GM21528 (cell line): ENCODE results near the gene DPYSL4.

ENCODE experiments used
- ATAC-seq: cut with Tn5 transposase; IDR thresholded peaks from one replicate; pipeline ENCODE4 v1.9.1; 2021; ENCODE audit warnings: mild to moderate bottlenecking, moderate library complexity; ENCODE audit not compliant: unreplicated experiment, low FRiP score

Gene DPYSL4

DNA sequence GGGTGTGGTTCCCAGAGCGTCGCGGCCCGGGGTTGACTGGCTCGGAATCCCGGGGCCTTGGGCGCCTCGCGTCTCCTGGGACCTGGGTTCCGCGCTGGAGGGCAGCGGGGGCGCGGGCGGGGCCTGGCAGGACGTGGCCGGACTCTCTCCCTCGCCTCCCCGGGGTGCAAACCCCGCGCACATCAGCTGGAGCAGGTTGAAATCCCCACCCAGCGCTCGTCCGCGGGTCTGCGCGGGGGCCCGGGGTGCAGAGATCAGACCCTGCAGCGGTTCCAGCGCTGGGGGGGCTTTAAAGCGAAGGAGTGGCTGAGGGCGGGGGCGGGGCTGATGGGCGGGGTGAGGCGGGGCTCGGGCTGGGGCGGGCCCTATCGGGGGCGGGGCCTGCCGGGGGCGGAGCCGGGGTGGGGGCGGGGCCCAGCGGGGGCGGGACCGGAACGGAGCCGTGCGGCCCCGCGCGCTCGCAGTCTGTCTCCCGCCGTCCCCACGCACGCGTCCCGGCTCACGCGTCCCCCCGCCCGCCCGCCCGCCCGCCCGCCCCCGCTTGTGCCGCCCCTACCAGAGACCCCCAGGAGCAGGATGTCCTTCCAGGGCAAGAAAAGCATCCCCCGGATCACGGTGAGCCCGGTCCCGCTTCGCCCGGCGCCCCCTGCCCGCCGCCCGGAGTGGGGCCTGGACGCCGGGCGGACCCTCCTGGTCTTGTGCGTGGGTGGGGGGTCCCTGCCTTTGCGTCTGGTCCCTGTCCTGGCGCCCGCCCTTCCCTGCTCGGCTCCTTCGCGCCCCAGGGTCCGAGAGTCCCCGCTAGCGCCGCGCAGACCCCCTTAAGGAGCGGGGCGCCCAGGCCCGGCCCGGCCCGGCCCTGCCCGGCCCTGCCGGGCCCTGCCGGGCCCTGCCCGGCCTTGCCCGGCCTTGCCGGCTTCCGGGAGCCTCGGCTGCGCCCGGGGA lies at the start of gene DPYSL4:
TSS of gene DPYSL4 (plus strand) at position 461 of the 942 bp plus-strand sequence. CDS start at position 577, 116 bp downstream.
- ATAC-seq = no peak

DNA sequence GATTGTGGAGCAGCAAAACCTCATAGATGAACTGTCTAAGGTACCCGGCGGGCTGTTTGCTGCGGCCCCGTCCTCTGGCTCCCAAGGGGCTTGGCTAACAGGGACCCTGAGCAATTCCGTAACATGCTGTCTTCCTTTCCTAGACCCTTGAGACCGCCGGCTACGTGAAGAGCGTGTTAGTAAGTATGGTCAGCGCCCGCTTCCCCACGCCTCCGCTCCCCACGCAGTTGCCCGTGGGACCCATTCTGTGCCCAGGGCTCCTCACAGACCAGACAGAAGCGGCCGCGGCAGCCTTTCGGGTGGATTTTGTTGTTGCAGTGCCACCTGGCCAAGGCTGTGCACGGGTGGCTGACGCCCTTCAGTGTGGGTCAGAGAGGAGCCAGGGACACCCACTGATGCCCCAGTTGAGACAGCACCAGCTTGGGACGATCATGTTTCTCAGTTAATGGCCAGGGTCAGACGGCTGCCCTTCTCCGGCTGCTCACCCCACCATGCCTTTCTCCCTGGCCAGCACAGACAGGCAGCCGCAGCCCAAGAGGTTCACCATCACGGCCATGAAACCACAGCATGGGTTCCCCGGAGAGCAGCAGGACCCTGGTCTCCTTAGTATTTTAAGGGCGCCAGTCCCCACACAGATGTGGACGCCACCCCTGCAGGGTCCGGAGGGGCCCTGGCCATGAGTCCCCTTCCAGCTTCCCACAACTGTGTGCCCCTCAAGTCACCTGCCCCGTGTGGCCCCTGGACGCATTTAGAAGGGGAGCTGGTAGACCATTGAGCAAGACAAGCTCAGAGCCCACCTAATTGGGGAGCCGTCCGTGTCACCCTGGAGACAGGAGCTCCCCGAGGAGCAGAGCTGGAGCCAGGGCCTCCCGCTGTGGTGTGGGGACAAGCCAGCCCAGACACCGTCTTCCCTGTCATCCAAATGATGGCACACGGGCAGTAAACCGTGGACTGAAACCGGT lies 49.4 kb upstream of the DPYSL4 start:
- ATAC-seq = no peak

DNA sequence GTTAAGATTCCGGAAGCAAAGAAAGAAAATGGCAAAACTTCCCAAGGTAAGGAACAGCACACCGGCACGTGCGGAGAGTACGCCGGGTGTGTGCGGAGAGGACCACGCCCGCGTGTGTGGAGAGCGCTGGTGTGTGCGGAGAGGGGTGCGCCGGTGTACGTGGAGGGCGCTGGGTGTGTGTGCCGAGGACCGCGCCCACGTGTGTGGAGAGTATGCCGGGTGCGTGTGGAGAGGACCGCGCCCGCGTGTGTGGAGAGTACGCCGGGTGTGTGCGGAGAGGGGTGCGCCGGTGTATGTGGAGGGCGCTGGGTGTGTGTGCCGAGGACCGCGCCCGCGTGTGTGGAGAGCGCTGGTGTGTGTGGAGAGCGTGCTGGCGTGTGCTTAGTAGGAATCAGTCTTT lies 48.6 kb upstream of the DPYSL4 start:
- no peak for ATAC-seq

DNA sequence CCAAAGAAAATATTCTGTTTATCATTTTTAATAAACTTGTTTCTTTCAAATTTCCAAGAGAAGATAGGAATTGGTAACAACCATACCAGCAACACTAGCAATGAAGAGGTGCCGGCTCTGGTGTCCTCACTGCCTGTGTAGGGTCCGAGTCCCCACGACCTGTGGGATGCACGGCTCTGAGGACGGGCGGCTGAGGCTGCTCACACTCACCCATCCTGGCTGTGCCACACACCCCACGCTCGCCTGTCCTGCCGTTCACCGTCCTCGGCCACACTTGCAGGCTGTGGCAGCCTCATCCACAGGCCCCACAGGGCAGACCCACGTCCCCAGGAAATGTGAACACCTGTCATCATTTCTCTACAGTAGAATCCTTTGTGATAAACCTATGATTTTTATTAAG lies 48.2 kb upstream of the DPYSL4 start:
- no peak for ATAC-seq

DNA sequence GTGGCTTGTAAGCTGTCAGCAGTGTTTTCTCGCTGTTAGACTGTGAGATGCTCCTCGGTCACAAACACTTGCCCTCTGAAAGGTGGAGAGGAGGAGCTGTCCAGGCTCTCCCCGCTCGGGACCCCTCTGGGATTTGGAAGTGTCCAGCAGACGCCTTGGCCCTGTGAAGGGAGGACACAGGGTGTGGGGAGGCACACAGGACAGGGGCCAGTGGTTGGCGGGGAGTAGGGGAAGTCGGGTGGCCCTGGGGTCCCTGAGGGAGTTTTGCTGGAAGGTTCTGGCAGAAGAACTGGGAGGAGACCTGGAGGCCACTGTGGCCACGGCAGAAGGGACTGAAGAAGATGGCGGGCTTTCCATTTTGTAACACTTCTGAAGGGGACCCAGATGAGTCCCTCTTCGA lies 47.2 kb upstream of the DPYSL4 start:
- ATAC-seq = no peak

DNA sequence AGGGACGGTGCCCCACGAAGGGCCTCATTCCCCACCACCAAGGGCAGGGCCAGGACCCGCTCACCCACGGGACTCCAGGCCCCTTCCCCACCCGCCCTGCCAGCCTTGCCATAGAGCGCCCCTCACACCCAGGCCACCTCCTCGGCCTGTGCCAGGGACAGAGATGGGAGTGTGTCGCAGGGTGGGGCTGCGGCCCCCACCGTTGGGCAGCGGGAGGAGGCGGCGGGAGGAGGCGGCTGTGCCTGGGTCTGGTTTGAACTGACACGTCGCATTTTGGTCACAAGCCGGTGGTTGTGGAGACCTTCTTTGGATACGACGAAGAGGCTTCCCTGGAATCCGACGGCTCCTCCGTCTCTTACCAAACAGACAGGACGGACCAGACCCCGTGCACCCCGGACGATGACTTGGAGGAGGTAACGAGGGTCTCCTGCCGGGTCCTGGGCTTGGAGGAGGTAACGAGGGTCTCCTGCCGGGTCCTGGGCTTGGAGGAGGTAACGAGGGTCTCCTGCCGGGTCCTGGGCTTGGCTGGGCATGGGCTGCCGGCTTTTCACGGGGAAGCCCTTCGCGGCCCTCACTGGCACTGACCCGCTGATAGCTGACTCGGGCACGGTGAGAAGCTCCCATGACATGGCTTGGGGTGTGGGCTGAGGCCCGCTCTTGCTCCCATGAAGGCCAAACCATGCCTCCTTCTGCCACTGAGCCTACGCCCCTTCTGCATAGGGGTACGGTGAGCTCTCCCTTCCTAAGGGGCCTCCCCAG lies 46.4 kb upstream of the DPYSL4 start:
- no peak for ATAC-seq

DNA sequence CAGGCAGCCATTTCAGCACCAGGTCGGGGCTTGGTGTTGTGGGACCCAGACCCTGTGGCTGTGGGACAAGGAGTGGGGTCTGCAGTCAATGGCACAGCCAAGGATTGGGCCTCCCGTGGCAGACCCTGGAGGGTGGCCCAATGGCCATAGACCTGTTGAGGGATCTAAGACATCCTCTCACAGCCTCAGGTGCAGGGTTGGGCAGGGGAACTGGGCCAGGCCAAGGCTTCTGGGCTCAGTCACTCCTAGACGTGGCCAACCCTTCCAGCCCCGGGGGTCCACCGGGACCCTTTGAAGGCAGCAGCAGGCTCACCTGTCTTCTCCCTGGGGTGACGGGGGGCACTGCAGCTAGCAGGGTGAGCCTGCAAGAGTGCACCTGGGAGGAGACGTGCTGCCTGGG lies 45.7 kb upstream of the DPYSL4 start:
- no peak for ATAC-seq

DNA sequence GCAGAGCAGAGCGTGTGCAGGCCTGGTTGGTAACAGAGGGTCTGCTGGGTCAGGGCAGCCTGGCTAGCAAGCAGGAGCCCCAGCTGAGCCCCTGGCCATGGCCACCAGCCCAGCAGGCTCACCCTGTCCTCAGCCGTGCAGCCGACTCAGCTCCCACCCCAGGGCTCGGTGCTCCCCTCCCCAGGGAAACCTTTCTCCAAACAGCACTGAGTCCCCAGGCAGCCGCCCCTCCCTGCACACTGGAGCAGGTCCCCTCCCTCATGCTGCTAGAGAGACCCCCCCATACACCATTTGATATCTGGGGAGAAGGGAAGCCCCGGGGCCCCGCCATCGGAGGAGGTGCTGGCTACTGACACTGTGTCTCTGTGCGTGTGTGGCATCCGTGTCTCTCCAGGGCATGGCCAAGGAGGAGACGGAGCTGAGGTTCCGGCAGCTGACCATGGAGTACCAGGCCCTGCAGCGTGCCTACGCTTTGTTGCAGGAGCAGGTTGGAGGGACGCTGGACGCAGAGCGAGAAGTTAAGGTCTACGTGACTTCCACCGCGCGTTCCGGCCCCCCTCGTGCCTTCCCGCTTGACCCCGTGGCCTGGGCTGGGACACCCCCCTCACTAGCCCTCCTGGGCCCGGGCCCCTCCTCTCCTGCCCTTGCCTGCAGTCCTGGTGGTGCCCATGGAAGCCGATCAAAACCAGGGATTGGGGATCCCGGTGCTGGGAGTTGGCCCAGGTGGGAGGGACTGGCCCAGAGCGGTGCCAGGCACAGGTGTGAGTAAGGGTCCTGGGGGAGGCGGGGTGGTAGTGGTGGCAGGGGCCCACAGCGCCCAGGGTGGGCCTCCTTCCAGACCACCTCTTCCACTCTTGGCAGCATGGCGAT lies 45.0 kb upstream of the DPYSL4 start:
- ATAC-seq = no peak

DNA sequence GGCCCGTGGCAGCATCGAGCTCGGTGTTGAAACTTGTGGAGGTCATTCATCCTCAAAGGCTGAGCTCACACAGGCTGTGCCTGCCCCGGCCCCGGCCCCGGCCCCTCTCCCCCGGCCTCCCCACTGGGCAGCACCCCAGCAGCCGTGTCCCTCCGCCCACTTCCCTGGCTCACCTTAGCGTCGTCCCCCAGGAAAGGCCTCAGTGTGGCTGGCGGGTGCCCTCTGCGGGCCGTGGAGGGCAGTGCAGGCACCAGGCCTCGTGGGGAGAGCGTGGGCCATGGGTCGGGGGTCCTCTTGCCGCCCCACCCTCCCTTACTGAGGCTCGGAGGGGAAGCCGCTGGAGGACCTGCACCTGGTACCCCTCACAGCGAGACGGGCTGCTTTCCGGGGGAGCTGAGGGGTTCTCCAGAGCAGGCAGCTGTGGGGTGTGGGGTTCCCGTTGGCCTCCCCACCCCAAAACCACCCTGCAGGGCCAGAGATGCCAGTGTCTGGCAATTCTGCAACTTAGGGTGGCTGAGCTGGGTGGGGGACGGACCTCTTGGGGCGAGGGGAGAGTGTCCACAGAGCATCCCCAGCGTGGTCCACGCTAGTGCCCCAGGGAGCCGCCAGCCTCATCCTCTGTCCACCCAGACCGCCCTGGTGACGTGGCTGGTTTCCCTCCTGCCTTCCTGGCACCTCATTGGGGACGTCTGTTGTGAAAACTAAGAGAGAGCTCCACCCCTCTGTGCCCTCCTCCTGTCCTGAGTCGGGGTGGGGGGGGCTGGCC lies 44.2 kb upstream of the DPYSL4 start:
- peak; percentile 62 for ATAC-seq

DNA sequence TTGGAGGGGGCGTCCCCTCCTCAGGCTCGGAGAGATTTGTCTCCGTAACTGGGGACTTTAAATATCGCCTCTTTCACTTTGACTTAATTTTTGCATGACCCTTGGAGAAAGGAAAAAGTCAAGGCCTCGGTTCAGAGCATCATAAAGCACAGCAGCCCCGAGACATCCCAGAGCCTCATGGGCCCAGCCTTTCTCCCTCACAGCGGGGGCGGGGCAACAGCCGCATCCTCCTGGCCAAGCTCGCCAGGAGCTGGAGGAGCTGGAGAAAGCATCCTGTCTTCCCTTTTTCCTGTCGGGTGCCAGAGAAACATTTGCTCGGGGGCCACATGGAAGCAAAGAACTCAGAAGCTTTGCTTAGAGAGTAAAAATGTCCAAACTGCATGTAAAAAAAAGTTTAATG lies 43.6 kb upstream of the DPYSL4 start:
- no peak for ATAC-seq

DNA sequence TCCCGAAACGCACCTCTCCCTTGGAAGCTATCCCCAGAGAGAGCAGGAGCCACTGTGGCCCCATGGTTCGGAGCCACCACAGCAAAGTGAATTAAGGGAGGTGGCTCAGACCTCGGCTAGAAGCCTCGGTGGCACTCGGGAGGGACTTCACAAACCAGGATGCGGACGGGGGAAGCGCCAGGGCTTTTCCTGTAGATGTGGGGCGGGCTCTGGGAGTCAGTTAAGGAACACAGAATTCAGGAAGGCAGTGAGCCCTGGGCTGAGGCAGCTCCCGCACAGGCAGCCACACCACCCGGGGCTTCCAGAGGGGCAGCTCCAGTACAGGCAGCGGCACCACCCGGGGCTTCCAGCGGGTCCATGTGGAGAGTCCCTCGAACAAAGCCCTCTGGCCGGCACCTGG lies 42.7 kb upstream of the DPYSL4 start:
- no peak for ATAC-seq

DNA sequence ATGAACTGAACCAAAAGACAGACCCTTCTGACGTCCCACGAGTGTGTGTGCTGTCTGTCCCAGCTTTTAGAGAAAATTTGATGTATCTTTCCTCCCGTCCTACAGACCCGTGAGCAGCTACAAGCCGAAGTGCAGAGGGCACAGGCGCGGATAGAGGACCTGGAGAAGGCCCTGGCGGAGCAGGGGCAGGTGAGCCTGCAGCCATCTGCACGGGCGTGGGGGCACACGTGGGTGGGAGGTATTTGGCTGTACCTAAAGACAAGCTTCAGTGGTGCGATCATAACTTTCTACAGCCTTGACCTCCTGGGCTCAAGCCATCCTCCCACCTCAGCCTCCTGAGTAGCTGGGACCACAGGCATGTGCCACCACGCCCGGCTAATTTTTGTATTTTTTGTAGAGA lies 41.7 kb upstream of the DPYSL4 start:
- no peak for ATAC-seq

DNA sequence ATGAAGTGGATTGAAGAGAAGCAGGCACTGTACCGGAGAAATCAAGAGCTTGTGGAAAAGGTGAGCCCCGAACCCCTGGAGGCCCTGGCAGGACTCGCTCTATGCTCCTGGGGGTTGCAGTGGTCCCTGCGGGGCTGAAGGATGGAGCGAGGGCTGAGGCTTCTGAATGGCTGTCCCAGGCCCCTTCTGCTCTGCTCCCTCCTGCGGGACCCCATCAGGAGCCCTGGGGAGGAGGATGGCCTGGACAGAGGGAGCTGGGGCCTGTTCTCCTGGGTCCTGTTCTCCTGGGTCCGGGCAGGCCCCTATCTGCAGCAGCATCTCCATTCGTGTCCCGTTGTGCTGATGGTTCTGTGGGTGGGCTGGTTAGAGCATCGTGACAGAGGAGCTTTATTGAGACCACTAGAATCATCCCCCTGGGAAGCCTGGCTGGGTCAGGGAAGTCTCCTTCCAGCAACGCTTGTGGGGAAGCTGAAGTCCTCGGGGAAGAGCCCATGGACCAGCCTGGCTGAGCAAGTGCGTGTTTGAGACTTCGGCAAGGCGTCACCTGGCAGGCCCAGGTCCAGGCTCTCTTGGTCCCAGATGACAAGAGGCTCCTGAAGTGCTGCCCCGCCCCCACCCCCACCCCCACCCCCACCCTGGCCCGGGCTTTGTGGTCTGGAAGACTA lies 41.1 kb upstream of the DPYSL4 start:
- no peak for ATAC-seq

DNA sequence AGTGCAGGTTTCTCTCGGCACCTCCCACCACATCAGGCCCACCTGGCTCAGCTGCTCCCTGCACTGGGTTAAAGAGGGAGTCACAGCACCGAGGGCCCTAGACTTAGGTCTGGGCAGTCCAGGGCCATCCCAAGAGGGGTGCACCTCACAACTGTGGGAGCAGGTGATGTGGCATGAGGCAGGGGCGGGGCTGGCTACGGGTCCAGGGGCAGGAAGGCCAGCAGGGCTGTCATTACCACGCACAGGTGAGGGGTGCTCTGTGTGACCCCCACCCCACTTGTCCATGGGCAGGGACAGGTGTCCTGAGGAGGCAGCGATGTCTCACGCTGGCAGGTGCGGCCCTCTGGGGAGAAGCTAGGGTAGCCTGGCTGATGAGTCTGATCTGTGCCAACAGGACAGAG lies 40.5 kb upstream of the DPYSL4 start:
- ATAC-seq = no peak

DNA sequence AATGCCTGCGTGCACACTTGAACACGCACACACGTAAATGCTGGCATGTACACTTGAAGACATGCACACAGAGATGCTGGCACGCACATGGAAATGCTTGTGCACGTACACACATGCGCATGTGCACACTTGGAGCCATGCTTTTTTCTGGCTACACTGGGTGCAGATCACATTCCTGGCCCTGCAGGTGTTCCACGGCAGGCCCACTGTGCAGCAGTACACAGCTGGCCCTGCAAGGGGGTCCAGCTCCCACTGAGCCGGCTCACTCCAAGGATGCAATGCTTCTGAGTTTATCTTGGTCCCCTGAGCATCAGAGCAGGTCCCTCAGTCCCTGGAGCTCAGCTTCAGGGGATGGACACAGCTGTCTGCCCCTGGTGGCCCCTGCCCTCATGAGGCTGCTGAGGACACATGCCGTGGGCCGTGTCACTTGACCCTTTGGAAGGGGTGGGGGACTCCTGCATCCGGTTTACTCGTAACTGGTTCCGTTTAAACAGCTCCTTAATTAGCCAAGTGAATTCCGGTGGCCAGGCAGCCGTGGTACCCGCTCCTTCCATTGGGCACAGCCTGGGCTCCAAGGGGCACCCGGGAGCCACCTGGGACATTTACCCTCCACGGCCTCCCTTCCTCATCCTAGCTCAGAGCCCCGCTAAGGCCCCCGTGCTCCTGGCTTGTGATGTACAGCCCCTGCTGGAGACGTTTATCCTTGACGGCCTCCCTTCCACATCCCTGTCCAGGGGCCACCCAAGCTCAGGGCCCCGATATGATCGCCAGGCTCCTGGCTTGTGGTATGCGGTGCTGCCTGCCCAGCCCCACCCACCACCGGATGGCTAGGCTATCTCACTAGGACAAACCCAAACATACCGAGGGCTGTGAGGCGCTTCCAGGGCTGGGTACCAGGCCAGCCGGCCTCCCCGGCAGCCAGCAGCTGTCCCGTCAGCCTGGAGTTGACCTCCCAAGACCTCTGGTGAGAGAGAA lies 39.5 kb upstream of the DPYSL4 start:
- ATAC-seq = no peak

DNA sequence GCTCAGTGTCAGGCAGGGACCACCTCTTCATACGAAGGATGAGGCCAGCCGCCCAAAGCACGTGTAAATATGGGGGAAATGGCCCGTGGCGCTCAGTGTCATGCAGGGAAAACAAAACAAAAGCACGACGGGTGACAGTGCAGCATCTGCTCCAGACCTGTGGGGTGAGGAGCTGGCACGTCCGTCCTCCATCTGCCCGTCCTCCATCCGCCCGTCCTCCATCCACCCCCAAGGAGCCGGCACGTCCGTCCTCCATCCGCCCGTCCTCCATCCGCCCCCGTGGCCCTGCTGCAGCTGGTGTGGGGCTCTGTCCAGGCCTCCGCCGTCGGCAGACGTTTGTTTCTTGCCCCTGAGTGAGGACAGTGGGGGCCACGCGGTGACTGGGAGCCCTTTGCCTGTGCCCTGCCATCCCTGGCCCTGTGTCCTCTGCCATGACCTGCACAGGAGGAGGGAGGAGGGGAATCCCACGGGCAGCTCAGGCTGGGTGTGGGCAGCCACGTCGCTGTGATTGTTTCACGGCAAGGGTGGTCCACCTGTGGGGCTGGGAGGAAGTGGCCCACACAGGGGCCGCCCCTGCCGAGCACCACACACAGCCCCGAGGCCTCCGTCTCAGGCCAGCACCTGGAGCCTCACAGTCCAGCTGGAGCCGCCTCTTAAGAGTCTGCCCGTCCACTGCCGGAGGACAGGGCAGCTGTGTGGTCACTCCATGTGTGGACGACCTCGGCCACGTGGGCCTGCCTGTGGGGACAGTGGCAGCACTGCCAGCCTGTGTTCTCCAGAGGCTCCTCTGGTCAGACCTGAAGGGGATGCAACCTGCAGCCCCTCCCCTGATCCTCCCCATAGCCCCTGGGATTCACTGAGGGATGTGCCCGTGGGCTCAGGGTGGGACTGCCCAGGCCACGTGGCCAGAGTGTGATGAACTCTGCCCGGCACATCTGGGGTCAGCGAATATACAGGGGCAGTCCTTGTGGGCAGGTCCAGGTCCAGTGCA lies 38.2 kb upstream of the DPYSL4 start:
- ATAC-seq = no peak
